ENCODE measurements around the gene SHE.

DNA sequence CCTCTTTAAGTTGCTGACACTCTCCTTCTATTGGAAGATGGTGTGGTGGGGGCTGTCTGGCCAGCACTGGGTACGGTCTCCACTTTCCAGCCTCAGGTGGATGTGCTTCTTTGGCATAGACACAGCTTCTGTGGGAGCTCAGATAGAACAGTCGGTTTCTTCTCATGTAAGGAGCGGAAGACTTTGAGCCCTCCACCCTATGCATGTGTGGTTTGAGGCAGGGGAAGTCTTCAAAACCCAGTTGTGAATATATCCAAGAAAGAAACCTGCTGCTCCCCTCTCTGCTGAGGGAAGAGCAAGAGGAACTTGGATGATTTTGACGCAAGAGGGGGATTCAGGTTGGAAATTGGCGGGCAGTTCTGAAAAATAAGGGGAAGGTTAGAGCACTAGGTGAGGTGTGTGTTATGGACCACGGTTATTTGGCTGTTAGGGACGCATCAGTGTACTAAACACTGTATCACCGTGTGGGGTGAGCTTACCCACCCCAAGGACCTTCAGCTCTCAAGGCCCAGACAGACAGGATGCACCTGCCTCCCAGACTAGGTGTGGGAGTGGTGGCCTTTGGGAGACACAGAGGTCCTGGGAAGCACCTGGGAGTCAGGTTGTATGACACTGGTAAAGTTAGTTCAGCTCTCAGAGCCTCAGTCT lies 60.8 kb downstream of the SHE start:
- TF ChIP-seq POLR2A (IDR thresholded peaks at IDR 0.05; ENCODE audit: control extremely low read depth in 1 of 2, low read depth in 2 of 2, low read length in 2 of 2) (no peak), GABPA (IDR thresholded peaks at IDR 0.05; ENCODE audit: borderline replicate concordance, insufficient read depth, low read length) (no peak), FOSL1 (IDR thresholded peaks at IDR 0.05; ENCODE audit: insufficient read depth, low read depth, low read length) (no peak), EZH2 (IDR thresholded peaks at IDR 0.05; ENCODE audit: low read depth, low read length, severe bottlenecking) (no peak)

Measured in H1 (cell line).